ENCODE measurements around the gene VCAN.

VCAN gene

DNA sequence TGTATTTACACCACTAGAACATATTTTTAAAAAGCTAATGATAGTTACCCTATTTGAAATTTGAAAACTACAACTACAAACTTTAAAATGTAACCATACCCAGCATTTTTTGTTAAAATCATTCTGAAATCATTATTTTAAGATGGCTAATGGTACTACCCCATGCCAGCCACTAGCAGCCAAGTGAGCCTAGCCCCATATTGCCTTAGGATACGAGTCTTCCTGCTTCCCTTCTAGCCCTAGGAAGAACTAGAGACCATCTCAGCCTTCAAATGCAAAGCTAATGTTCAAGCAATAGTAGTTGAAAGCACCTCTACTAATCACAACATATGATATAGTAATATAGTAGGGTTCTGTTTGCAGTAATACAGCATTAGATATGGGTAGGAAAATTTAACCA, 24.0 kb upstream of the VCAN start (continued):
- TF ChIP-seq, protein P1, sequence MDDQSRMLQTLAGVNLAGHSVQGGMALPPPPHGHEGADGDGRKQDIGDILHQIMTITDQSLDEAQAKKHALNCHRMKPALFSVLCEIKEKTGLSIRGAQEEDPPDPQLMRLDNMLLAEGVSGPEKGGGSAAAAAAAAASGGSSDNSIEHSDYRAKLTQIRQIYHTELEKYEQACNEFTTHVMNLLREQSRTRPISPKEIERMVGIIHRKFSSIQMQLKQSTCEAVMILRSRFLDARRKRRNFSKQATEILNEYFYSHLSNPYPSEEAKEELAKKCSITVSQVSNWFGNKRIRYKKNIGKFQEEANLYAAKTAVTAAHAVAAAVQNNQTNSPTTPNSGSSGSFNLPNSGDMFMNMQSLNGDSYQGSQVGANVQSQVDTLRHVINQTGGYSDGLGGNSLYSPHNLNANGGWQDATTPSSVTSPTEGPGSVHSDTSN (CRISPR knock-in tag; IDR thresholded peaks at IDR 0.05): no peak
- no peak for TF ChIP-seq ZBTB1 (tag by site-specific recombination; IDR thresholded peaks at IDR 0.05)

DNA sequence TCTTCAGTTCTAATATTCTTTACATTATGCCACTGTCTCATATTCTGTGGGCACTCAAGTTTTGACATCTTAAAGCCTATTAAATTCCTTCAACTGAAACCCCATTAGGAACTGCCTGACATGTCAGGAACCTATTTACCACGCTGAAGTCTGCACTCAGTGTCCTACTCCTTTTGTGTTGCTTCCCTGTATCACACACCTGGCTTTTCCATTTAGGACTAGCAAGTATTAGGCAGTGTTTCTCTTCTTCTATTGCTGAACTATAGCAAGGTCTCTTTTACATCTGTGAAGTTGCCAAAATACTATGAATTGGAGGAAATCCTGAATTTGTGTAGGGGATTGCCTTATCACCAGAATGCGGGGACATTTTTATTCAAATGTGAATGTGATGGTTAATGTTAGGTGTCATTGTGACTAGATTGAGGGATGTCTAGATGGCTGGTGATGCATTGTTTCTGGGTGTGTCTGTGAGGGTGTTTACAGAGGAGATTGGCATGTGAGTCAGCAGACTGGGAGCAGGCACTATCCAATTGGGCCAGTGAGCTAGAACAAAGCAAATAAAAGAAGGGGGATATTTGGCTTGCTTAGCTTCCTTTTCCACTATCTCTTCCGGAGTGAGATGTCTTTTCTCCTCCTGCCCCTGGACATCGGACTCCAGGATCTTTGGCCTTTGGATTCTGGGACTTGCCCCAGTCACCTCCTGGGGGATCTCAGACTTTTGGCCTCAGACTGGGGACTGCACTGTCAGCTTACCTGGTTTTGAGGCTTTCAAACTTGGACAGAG, 21.2 kb upstream of the VCAN start:
- Histone ChIP-seq H3K36me3 (ENCODE audit: control insufficient read depth in 2 of 2, insufficient read depth in 1 of 2, low read length in 2 of 2) (no peaks in the 10 kb centered on the region), H3K4me3 (ENCODE audit: low read depth, low read length) (no peak overlapping the region), H3K9me3 (ENCODE audit: control insufficient read depth, insufficient read depth, low read depth, low read length) (no peaks in the 10 kb centered on the region), H3K27ac (ENCODE audit: extremely low read depth, low read depth, low read length) (no peak overlapping the region), H3K4me1 (ENCODE audit: control insufficient read depth, insufficient read depth, low read length) (no peaks in the 10 kb centered on the region)
- CTCF ChIA-PET: no interaction called here
- TF ChIP-seq PRDM10 (tag by site-specific recombination; IDR thresholded peaks at IDR 0.05) (peak; percentile 19; the same call in 1 of the 2 replicates), OVOL3 (tag by site-specific recombination; IDR thresholded peaks at IDR 0.05) (no peak)
- POLR2A ChIA-PET: no interaction called here

DNA sequence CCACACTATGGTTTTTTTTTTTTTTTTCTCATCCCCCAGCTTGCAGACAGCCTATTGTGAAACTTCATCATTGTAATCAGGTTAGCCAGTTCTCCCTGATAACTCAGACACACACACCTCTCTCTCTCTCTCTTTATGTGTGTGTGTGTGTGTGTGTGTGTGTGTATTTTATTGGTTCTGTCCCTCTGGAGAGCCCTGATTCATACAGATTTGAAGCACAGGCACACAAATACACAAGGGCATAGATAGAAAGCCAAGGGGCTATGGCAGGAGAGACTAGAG, 20.6 kb upstream of the VCAN start:
- H3K27ac ChIP-seq (ENCODE audit: extremely low read depth, low read depth, low read length): no peak overlapping the region
- H3K9me3 ChIP-seq (ENCODE audit: control insufficient read depth, insufficient read depth, low read depth, low read length): no peaks in the 10 kb centered on the region
- no peaks in the 10 kb centered on the region for H3K36me3 ChIP-seq (ENCODE audit: control insufficient read depth in 2 of 2, insufficient read depth in 1 of 2, low read length in 2 of 2)
- CTCF ChIA-PET: no interaction called here
- peak; percentile 67 for TF ChIP-seq ZSCAN4 (tag by site-specific recombination; IDR thresholded peaks at IDR 0.05)
- TF ChIP-seq, protein P2, sequence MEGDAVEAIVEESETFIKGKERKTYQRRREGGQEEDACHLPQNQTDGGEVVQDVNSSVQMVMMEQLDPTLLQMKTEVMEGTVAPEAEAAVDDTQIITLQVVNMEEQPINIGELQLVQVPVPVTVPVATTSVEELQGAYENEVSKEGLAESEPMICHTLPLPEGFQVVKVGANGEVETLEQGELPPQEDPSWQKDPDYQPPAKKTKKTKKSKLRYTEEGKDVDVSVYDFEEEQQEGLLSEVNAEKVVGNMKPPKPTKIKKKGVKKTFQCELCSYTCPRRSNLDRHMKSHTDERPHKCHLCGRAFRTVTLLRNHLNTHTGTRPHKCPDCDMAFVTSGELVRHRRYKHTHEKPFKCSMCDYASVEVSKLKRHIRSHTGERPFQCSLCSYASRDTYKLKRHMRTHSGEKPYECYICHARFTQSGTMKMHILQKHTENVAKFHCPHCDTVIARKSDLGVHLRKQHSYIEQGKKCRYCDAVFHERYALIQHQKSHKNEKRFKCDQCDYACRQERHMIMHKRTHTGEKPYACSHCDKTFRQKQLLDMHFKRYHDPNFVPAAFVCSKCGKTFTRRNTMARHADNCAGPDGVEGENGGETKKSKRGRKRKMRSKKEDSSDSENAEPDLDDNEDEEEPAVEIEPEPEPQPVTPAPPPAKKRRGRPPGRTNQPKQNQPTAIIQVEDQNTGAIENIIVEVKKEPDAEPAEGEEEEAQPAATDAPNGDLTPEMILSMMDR (tag by site-specific recombination; IDR thresholded peaks at IDR 0.05): no peak
- no peaks in the 10 kb centered on the region for H3K4me1 ChIP-seq (ENCODE audit: control insufficient read depth, insufficient read depth, low read length)
- H3K4me3 ChIP-seq (ENCODE audit: low read depth, low read length): no peak overlapping the region
- POLR2A ChIA-PET: no interaction called here

DNA sequence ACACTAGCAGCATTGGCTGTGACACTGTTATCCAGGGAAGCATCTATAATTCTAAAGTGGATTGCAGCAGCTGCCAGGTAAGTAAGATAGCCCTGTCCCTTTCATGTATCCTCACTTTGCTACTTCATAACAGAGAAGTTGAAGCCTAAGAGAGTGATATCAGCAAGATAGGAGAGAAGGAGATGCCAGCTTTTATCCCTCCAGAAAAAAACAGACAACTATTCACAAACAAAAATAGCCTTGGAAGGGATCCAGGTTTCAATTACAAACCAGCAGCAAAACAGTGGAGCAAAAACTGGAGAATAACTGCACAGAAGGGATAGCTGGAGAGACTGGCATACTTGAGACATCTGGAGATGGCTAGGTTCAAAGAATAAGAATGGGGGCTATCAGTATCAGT, 19.6 kb upstream of the VCAN start:
- no peak overlapping the region for H3K27ac ChIP-seq (ENCODE audit: extremely low read depth, low read depth, low read length)
- no peaks in the 10 kb centered on the region for H3K4me1 ChIP-seq (ENCODE audit: control insufficient read depth, insufficient read depth, low read length)
- TF ChIP-seq, protein P3, sequence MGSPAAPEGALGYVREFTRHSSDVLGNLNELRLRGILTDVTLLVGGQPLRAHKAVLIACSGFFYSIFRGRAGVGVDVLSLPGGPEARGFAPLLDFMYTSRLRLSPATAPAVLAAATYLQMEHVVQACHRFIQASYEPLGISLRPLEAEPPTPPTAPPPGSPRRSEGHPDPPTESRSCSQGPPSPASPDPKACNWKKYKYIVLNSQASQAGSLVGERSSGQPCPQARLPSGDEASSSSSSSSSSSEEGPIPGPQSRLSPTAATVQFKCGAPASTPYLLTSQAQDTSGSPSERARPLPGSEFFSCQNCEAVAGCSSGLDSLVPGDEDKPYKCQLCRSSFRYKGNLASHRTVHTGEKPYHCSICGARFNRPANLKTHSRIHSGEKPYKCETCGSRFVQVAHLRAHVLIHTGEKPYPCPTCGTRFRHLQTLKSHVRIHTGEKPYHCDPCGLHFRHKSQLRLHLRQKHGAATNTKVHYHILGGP (tag by site-specific recombination; IDR thresholded peaks at IDR 0.05): no peak
- TF ChIP-seq ZNF239 (tag by site-specific recombination; IDR thresholded peaks at IDR 0.05) (no peak), ZNF132 (tag by site-specific recombination; IDR thresholded peaks at IDR 0.05; ENCODE audit: borderline replicate concordance) (no peak)
- TF ChIP-seq, protein P4, sequence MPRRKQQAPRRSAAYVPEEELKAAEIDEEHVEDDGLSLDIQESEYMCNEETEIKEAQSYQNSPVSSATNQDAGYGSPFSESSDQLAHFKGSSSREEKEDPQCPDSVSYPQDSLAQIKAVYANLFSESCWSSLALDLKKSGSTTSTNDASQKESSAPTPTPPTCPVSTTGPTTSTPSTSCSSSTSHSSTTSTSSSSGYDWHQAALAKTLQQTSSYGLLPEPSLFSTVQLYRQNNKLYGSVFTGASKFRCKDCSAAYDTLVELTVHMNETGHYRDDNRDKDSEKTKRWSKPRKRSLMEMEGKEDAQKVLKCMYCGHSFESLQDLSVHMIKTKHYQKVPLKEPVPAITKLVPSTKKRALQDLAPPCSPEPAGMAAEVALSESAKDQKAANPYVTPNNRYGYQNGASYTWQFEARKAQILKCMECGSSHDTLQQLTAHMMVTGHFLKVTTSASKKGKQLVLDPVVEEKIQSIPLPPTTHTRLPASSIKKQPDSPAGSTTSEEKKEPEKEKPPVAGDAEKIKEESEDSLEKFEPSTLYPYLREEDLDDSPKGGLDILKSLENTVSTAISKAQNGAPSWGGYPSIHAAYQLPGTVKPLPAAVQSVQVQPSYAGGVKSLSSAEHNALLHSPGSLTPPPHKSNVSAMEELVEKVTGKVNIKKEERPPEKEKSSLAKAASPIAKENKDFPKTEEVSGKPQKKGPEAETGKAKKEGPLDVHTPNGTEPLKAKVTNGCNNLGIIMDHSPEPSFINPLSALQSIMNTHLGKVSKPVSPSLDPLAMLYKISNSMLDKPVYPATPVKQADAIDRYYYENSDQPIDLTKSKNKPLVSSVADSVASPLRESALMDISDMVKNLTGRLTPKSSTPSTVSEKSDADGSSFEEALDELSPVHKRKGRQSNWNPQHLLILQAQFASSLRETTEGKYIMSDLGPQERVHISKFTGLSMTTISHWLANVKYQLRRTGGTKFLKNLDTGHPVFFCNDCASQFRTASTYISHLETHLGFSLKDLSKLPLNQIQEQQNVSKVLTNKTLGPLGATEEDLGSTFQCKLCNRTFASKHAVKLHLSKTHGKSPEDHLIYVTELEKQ (tag by site-specific recombination; IDR thresholded peaks at IDR 0.05; ENCODE audit: borderline replicate concordance): no peak
- POLR2A ChIA-PET: no interaction called here
- CTCF ChIA-PET: interaction anchor here (1.1 to 1.2 kb wide), 2 partner anchors 10 to 22 kb away, joined by 3 to 4 read pairs; no protein-coding TSS in a partner anchor
- no peaks in the 10 kb centered on the region for H3K36me3 ChIP-seq (ENCODE audit: control insufficient read depth in 2 of 2, insufficient read depth in 1 of 2, low read length in 2 of 2)
- no peak overlapping the region for H3K4me3 ChIP-seq (ENCODE audit: low read depth, low read length)
- H3K9me3 ChIP-seq (ENCODE audit: control insufficient read depth, insufficient read depth, low read depth, low read length): no peaks in the 10 kb centered on the region

Data from HEK293 (cell line).